ENCODE results near the gene LENG1.
A peak's percentile ranks its signal among the peaks of the same experiment; 100 is the strongest.

The LENG1 gene

DNA sequence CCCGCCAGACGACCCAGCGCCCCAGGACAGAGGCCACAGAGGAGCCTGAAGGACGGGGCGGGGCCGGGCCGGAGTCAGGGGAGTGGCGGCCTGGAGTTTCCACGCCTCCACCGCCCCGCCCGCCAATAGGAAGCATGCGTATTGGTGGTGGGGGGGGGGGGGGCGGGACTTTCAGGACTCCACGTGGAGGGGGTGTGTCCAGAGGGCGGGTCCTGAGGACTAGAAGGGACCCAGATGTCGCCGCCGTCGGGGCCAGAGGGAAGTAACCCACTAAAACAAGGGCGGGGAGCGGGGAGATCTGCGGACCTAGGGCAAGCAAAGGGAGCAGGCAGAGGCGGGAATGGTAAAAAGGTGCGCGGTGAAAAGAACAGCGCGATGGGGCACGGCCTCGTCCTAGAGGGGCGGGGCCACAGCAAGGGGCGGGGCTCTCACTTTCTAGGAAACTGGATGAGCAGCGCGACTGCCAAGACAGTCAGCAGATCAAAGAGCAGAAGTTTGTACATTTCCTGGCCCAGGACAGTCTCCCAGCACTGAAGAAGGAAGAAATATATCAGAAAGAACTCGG, 2.8 kb upstream of the LENG1 start:
- peak; percentile 93 for DNase-seq

DNA sequence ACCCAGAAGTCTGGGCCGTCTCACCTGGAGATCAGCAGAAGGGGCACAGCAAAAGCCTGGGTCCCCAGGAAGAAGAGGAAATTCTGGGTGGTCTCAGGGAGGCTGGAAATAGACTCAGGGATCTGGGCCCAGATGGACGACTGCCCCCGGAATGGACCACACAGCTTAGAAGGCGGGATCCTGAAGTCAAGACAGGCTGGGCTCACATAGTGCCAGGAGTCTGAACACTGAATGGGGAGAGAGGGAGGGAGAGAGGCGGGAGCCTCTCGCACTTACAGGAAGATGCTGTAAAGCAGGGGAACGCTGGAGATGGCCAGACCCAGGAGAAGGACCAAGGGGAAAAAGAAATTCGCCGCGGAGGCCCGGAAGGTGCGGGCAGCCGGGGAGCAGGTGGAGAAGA, 1.3 kb upstream of the LENG1 start:
- DNase-seq, result peak; percentile 45

DNA sequence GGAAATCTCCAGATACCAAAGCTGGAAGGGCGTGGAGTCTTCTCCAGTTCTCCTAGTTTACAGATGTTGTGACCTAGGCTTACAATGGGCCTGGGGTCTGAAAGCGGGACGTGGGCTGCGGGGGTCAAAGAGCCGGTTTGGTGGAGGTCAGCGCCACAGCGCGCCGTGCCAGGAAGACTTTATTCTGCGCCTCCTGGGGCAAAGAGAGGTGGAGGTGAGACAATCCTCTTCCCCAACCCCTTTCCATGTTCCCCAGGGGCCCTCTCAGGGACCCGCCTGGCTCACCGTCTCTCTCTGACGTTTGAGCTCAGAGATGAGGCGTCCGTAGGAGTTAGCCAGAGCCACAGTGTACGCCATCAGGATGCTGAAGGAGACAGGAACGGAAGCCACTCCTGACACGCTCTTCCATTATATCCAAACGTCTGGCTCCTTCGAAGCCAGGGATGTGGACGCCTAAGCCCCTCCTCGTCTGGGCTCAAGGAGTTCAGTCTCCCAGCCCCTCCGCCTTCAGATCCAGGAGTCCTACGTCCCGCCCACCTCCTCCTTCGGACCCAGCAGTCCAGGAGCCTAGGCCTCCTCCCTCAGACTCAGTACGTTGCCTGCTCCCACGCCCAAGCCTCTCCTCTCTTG, 776 bp upstream of the LENG1 start:
- peak; percentile 65 for DNase-seq

DNA sequence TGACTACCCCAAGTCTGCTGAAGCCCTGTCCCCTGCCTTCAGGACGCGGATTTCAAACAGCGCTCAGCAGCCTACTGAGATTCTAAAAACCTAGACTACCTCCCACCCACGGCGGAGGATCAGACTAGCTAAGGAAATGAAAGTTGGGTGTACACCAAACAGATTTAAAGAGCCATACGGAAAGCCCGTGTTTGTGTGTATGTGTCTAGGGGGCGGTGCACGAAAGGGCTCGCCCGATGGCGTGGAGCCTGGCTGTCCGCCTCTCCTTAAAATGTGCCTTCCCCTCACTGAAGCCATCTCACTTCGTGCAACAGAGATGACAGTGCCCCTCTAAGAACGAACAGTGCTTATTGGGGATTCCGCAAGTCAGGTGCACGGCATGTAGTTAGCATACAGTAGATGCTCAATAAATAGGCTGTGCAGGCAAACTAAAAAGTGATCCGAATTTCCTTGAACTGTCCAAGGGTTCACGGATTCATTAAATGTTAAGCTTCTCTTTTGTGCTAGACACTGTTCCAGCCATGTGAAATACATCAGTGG, 639 bp downstream of the LENG1 start:
- peak; percentile 58 for DNase-seq

DNA sequence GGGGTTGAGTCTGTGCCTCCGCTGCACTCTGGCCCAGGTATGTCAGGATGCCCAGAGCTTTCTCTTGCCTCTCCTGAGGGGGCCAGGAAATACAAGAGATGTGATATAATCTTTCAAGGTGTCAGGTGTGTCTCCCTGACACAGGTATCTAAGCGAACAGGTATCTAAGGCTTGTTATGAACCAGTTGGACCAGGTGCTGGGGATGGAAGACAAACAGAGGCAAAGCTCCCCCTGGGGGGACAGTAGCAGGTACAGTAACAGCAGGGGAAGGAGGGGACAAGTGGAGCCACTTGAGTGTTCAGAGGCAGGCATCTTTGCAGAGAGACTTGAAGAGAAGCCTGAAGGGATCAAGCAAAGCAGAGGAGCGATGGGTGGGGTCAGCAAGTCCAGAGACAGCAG, 2.6 kb downstream of the LENG1 start:
- no peak for DNase-seq

DNA sequence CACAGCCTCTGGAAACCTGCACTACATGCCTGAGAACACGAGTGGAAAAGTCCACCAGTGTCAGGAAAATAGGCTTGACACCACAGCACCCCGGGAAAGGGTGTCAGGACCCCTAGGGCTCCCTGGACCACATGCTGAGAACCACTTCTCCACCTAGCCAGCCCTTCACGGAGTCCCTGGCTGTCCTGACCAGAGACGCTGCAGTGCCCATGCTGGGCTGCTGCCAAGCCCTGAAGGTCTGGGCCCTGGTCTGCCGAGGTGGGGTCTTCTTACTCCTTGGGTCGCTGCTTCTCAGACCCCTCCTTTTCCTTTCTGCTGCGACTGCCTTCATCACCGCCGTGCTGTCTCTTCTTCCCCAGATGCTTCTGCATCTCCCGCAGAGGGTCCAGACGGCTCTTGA, 3.0 kb downstream of the LENG1 start:
- no peak for DNase-seq

DNA sequence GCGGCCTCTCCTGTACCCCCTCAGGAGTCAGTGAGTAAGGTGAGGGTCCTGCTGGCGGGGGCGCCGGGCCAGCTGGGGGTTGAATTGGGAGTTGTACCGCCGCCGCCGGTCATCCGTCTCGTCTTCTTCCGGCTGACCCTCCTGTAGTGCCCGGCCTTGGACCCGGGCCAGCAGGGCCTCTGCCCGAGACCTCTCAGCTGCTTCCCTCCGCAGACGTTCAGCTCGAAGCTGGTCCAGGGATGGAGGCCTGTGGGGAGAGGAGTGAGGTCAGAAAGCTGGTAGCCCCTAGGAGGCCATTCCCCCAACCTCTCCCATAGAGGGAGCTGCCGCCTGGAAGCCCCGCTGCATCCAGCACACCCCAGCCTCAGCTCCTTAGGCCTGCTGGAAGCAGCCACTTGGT, 3.8 kb downstream of the LENG1 start:
- no peak for DNase-seq

DNA sequence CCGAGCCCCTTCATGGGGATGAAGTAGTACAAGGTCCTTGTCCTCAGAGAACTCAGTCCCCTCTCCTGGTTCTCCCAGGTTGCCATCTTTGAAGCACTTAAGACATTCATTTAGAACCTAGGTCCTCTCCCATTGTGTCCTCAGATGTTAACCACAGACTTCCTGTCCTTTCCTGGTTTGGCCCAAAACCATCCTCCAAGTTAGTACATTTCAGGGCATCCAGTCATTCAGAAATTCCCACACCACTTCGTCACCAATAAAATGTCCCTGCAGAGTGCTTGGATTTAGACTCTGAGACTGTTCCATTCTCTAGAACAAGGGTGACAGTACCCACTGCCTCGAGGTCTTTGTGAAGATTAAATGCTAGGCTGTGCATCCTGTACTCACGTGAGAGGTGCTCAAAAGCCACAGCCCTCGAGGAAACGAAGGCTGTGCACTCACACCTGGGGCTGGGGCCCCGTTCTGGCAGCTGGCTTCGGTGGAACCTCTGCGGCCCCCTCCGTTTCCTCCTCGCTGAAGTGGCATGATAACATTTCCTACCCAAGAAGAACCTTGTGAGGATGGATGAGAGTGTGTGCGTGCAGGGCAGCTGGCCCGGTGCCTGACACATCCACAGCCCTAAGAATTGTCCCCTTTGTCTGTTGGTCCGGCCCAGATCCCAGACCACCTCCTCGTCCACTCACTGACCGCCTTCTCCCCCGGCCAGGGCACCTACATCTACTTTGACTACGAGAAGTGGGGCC, 4.7 kb downstream of the LENG1 start:
- DNase-seq, result no peak

DNA sequence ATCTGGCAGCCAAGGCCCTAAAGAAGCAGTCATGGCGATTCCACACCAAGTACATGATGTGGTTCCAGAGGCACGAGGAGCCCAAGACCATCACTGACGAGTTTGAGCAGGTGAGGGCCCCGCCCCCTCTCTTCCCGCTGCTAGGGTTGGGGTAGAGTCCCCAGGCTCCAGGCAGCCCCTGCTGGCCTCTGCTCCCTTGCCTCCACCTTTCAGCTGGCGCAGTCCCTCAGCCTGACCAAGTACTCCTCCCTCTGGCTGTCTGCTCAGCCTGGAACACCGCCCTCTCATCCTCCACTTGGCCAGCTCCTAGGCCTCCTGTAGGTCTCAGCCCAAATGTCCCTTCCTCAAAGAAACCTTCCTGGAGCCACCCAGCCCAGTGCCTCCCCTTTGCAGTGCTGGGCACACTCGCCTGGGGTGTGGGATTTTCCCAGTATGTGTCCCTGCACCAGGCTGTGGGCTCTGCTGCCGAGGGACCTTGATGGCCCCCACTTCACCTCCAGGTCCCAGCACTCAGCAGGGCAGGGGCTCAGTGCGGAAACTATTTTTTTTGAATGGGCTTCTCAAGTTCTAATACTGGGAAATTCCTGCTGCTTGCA, 5.7 kb downstream of the LENG1 start:
- DNase-seq, result no peak

DNA sequence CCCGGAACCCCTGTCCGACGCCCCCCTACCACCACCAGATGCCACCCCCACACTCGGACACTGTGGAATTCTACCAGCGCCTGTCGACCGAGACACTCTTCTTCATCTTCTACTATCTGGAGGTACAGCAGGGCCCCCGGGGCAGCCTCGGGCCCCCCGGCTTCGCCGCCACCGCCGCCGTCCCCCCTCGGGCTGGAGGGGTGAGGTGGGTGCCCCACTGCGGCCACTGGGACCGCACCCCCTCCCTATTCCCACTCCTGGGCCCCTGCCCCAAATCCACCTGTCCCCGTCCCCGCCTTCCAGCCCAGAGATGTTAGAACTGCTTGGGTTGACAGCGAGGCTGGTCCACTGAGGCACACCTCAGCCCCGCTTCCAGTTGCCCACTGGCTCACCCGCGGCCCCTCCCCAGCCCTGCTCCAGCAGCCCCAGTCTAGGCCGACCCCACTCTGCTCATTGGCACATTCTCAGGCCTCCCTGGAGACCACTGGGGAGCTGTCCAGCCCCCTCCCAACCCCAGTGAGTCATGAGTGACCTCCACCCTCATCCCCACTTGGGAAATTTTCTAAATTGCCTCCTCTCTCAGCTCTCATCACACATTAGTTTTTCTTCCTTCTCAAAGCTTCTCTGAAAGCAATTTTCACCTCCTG, 6.5 kb downstream of the LENG1 start:
- DNase-seq, result no peak

DNA sequence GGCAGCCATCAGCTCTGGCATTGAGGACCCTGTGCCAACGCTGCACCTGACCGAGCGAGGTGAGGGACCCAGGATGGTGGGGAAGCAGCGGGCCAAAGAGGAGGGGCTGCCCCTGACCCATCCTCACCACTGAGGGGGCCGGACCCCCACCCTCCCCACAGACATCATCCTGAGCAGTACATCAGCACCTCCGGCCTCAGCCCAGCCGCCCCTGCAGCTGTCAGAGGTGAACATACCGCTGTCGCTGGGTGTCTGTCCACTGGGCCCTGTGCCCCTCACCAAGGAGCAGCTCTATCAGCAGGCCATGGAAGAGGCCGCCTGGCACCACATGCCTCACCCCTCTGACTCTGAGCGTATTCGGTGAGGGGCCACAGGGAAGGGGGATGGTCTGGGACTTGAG, 7.3 kb downstream of the LENG1 start:
- DNase-seq, result no peak

DNA sequence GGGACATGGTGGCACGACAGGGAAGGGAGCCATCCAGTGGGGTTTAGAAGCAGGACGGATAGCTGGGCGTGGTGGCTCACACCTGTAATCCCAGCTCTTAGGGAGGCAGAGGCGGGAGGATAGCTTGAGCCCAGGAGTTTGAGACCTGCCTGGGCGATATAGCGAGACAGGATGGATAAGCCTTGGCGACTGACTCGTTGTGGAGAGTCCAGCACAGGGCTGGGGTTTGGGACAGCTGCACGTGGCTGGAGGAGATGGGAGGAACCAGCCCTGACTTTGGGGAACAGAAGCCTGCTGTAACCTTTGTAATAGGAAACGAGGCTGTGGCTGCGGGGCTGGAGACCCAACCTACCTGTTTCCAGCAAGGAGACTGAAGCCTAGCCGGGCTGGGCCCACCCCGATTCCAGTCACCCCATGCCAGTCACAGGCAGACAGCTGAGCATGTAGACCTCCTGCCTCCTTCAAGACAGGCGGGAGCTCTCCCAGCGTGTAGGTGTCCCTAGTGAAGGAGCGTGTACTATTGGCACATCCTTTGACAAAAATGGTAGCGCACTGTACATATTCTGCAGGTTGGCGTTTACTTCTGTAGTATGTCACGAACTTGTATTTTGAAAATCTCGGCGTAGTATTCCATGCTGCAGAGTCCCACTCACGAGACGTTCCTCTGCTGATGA, 8.0 kb downstream of the LENG1 start:
- DNase-seq, result no peak

DNA sequence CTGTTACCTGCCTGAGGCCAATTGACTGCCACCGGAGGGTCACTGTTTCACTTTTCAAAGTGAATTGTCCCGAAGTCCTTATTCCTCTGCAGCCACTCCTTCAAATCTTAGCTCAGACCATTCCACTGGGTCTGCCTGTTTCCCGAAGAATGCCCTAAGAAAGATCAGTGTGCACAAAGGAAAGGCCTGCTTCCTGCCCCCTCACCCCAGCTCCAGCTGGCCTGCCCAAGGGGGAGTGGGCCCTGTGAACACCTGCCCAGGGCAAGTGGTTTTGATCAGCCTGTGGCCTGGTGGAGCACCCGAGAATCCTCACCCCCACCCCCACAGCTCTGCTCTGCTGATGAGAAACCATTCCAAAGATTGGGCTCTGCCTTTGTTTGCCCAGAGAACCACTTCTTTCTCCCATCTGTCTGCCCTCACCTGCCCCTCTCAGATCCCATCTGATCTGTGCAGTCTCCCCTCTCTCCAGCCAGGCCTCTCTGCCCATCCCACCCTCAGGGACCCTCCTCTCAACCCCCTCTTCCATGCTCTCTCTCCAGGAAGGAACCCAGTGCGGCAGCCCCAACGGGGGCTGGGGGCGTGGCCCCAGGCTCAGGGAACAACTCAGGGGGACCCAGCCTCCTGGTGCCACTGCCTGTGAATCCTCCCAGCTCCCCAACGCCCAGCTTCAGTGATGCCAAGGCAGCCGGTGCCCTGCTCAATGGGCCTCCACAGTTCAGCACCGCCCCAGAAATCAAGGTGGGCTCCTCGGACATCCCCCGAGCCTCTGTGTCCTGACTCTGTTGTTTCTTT, 10.3 kb downstream of the LENG1 start:
- no peak for DNase-seq

DNA sequence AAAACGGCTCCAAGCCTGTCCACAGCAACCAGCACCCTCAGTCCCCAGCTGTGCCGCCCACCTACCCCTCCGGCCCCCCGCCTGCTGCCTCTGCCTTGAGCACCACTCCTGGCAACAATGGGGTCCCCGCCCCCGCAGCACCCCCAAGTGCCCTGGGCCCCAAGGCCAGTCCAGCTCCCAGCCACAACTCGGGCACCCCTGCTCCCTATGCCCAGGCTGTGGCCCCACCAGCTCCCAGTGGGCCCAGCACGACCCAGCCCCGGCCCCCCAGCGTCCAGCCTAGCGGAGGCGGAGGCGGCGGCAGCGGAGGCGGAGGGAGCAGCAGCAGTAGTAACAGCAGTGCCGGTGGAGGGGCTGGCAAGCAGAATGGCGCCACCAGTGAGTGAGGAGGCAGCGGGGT, 11.4 kb downstream of the LENG1 start:
- no peak for DNase-seq

DNA sequence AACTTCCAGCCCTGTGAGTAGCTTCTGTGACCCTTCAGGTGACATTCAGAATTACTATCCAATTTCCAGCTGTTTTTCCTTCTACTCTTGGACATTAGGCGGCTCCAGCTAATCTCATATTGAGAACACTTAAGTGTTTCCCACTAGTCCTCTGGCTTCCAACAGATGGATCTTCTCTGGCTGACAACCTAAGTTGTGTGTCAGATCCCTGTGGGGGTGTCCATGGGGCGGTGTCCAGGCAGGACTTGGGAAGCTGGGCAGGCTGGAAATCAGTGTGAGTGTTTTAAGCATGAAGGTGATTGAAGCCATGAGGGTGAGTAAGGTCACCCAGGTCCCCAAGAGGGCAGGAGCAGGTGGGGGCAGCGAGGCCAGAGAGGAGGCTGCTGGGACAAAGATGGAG, 11.8 kb downstream of the LENG1 start:
- DNase-seq, result no peak

DNA sequence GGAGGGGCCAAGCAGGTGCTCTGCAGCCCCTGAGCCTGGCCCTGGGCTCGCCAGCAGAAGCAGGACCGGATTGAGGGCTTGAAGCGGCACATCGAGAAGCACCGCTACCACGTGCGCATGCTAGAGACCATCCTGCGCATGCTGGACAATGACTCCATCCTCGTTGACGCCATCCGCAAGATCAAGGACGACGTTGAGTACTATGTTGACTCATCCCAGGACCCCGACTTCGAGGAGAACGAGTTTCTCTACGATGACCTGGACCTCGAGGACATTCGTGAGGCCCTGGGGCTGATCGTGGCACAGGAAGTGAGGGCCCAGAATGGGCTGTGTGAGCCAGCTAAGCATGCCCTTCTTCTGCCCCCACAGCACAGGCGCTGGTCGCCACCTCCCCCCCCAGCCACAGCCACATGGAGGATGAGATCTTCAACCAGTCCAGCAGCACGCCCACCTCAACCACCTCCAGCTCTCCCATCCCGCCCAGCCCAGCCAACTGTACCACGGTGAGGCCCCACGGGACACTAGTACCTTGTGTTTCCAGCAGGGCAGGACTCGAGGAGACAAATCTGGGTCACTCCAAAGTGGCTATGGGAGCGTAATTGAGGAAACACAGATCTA, 13.9 kb downstream of the LENG1 start:
- no peak for DNase-seq

DNA sequence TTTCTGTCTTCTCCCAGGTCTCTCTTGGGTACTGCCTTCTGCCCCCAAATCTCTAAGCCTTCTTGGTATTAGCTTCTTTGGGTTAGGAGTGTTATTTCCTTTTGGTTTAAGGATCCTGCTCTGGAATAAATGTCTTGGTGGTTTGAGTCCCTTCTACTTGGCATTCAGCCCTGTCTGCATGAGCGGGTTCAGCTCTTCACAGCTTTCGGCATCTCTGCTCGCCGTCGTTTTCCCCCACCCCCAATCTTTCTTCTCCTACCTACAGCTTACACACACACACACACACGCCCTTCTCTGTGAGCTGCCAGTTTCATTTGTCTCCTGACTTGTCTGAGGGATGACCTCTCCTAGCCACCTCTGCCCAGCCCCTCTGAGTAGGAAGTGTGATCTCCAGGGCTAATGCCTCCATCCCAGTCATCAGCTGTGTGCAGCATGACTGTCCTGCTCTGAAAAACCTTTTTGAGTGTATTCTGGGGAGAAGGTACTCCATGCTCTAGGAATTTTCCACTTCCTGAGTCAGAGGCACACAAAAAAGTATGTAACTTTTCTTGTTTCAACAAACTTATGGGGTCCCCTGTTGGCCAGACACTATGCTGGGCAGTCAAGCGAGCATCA, 17.2 kb downstream of the LENG1 start:
- DNase-seq, result no peak

DNA sequence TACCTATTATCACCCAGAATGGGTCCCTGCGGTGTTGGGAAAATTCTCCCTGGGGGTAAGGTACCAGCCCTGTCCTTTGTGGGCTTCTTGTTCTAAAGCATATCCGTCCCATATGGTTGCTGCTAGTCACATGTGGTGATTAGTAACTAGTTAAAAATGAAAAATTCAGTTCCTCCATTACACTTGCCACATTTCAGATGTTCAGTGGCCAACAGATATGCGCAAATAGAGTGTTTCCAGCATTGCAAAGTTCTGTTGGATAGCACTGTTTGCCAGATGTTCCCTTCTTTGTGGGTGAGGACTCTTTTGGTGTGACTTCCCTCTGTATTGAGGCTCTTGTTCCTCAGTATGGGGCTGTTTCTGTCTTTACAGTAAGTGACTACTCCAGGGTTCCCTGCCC, 18.2 kb downstream of the LENG1 start:
- DNase-seq, result no peak

DNA sequence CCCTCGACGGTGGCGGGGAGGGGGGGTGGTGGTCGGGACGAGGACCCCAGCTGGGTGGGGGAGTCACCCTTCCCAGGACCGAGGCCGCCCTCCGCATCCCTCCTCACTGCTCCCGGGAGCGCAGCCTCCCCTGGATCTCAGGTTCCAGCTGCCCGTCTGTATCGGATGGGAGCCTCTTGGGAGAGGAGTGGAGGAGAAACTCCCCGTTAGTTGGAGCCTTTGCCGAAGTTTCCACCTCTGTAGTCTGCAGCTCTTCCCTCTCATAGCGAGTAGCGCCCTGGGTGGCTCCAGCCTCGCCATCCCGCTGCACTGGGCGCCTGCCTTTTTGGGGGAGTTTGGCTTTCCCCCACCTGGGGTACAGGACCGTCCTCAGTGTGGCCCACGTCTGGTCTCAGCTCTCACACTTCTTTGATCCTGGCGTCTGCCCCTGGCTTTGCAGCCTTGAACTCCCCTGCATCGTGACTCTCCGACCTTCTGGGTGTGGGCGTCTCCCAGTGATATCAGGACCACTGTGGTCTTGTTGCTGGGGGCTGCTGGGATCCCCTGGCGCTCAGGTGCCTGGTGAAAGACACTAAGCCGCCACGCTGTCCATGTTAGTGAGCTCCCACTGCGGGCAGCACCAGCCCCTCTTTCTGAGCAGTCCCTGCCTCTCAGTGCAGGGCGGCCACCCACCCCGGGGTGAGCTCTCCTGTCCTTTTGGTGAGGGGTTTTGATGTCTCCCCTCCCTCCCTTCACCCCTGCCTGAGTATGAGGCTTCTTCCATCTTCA, 20.8 kb downstream of the LENG1 start:
- no peak for DNase-seq
